ACHN (cell line): ENCODE results near the gene LYSET.
"Not testable (repeated sequence)": the region's sequence is repeated elsewhere in the genome, so short reads cannot be mapped to it uniquely, and the experiment has no call there.

Experiments
- DNase-seq: peaks from one replicate; pipeline ENCODE4 v3.0.0-alpha.2; 2015
- in situ Hi-C: cut with HindIII; loops from 2 replicates; pipeline ENCODE4 v1.10.0; 2017; ENCODE audit warnings: low sequenced_read_pairs, low pct_ligation_motif_present, low pct_unique_long_range_greater_than_20kb

LYSET gene

DNA sequence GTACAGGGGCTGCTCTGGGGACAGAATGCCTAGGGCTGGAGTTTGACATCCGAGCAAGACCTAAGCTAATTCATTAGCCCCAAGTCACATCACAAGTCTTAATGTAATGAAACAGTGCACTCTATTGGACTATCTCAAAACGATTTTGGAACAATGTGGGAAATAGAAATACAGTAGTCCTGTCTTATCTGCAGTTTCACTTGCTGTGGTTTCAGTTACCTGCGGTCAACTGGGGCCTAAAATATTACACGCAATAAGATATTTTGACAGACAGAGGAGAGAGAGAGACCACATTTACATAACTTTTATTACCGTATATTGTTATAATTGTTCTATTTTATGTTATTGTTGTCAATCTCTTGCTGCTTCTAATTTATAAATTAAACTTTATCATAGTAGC, 21.6 kb upstream of the LYSET start:
- in situ Hi-C loops: no loop called here
- DNase-seq: no peak

DNA sequence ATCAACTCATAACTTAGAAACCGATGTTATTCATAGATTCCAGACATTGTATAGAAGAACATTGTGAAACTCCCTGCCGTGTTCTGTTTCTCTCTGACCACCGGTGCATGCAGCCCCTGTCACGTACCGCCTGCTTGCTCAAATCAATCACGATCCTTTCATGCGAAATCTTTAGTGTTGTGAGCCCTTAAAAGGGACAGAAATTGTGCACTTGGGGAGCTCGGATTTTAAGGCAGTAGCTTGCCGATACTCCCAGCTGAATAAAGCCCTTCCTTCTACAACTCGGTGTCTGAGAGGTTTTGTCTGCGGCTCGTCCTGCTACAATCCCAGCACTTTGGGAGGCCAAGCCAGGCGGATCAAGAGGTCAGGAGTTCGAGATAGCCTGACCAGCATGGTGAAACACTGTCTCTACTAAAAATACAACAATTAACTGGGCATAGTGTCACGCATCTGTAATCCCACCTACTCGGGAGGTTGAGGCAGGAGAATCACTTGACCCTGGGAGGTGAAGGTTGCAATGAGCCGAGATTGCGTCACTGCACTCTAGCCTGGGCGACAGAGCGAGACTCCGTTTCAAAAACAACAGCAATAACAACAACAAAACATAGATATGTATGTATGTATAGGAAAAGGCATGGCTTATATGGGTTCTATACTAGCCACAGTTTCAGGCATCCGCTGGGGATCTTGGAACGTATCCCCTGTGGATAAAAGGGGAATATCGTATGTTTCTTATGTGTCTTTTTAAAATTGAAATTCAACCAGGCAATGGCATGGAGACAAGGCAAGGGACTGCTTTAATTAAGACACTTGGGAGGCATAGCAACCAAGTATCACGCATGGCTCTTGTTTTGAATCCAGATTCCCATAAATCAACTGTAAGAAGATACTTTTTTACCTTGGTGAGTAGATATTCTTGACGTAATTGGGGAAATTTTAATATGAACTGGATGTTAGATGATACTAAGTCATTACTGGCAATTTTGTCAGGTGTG, 19.5 kb upstream of the LYSET start:
- in situ Hi-C loops: not testable (repeated sequence)
- peak; percentile 54 for DNase-seq

GRCh38 chr14:93168610-93169009, 16.5 kb upstream of the LYSET start:
- not testable (repeated sequence) for DNase-seq

GRCh38 chr14:93169619-93170018, 15.5 kb upstream of the LYSET start:
- DNase-seq, in situ Hi-C loops: not testable (repeated sequence)

More at GRCh38 chr14:93168610-93169009, 16.5 kb upstream of the LYSET start:
- in situ Hi-C loops: not testable (repeated sequence)

GRCh38 chr14:93170141-93170540, 15.0 kb upstream of the LYSET start:
- in situ Hi-C loops, DNase-seq: not testable (repeated sequence)

- in situ Hi-C loops: no loop called here
- no peak for DNase-seq
Observed at GRCh38 chr14:93171376-93171775, 13.7 kb upstream of the LYSET start.

GRCh38 chr14:93173943-93174395, 11.1 kb upstream of the LYSET start:
- in situ Hi-C loops: no loop called here
- DNase-seq: no peak

GRCh38 chr14:93174731-93175130, 10.4 kb upstream of the LYSET start:
- DNase-seq, in situ Hi-C loops: not testable (repeated sequence)

DNA sequence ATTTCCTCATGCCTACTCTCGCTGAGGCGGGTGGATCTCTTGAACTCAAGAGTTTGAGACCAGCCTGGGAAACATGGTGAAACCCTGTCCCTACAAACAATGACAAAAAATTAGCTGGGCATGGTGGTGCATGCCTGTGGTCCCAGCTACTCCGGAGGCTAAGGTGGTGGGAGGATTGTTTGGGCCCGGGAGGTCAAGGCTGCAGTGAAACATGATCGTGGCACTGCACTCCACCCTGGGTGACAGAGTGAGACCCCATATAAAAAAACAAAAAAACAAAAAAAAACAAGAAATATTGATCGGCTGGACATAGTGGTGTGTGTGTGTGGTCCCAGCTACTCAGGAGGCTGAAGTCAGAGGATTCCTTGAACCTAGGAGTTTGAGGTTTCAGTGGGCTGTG, 9.6 kb upstream of the LYSET start:
- no peak for DNase-seq
- in situ Hi-C loops: no loop called here

- DNase-seq: no peak
- in situ Hi-C loops: no loop called here
Observed at GRCh38 chr14:93183596-93184317, 1.4 kb upstream of the LYSET start.

- in situ Hi-C loops: no loop called here
- DNase-seq: no peak
Observed at GRCh38 chr14:93185349-93185720, 218 bp downstream of the LYSET start.

DNA sequence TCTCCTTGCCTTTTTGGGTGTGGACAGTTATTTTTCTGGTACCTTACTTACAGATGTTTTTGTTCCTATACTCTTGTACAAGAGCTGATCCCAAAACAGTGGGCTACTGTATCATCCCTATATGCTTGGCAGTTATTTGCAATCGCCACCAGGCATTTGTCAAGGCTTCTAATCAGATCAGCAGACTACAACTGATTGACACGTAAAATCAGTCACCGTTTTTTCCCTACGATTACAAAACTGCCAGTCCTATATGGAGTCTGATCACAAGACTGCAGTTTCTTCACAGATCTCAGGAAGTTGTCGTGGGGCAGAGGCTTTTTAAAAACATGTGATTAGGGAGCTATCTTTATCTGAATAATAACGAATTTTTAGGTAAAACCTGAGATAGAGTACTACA, 1.3 kb downstream of the LYSET start:
- in situ Hi-C loops: no loop called here
- no peak for DNase-seq

DNA sequence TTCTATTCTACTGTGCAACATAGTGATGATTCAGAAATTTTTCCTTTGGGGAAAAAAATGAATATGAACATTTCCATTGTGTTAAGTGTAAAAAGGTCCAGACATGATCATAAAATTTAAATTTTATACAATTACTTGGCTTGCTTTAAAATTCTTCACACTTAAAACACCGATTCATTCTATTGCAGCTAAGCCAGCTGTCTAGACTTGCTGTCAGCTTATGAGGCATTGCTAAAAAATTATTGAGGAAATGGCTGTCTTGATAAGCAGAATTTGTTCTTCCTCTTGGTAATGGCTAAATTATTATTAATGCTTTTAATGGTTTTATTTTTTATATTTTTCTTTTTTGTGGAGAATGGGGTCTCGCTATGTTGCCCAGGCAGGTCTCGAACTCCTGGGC, 1.8 kb downstream of the LYSET start:
- in situ Hi-C loops: no loop called here
- no peak for DNase-seq

- in situ Hi-C loops: no loop called here
Observed at GRCh38 chr14:93195316-93195999, 10.3 kb downstream of the LYSET start.

GRCh38 chr14:93199031-93199430, 13.9 kb downstream of the LYSET start:
- in situ Hi-C loops: no loop called here
- DNase-seq: no peak

More at GRCh38 chr14:93195316-93195999, 10.3 kb downstream of the LYSET start:
- DNase-seq: no peak

GRCh38 chr14:93200553-93200952, 15.4 kb downstream of the LYSET start:
- in situ Hi-C loops: no loop called here
- no peak for DNase-seq

- in situ Hi-C loops: no loop called here
- DNase-seq: no peak
Observed at GRCh38 chr14:93201155-93201704, 16.1 kb downstream of the LYSET start.

DNA sequence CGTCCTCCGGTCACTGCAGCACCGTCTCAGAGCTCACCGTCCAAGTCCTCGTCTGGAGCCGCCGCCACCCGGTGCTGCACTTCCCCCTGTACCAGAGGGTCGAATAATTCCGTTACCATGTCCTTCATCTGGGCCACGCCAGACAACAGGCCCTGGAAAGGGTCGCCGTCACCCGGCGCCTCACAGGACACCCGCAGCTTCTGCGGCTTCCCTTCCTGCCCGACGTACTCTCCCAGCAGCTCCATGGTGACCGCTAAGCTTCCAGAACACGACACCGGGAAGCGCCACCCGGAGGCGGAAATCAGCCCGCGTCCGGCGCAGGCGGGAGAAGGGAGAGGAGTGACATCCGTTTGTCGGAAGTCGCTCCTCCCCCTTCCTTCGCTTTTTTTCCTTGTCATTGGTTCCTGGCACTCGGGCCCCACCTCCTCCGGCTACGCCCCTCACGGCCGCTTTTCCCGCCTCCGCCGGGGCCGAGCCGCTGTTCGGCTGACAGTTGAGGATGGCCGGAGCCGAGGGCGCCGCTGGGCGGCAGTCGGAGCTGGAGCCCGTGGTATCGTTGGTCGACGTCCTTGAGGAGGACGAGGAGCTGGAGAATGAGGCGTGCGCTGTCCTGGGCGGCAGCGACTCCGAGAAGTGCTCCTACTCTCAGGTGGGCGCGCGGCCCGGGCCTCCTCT, 21.8 kb downstream of the LYSET start, which contains the start of the genes GON7 and UBR7:
Gene GON7, minus strand, starts transcription at position 273 of the 675 bp plus-strand sequence. Its CDS starts 28 bp downstream, at position 245.
Gene UBR7, plus strand, starts transcription at position 464 of the 675 bp plus-strand sequence. Its CDS starts 36 bp downstream, at position 500.
- in situ Hi-C loops: no loop called here

More for the DNA sequence above, 21.8 kb downstream of the LYSET start, which contains the start of the genes GON7 and UBR7:
- DNase-seq: peak; percentile 97
